GM18951 (cell line): ENCODE data around the gene ZNF765.
"Not testable (repeated sequence)": the region's sequence is repeated elsewhere in the genome, so short reads cannot be mapped to it uniquely, and the experiment has no call there.

Experiments used
- POLR2A ChIP-seq: IDR thresholded peaks from 4 replicates; pipeline ENCODE4 v1.6.1; 2011; ENCODE audit warnings: mild to moderate bottlenecking; ENCODE audit not compliant: insufficient read length, insufficient read depth; ENCODE audit errors: extremely low read depth
- in situ Hi-C: fragments of 300-500 bp; cut with MboI; formaldehyde crosslinking; loops from one replicate; pipeline ENCODE4 v1.12.0; 2022; ENCODE audit warnings: low sequenced_read_pairs, mixed read lengths, inconsistent platforms; ENCODE audit not compliant: unreplicated experiment

The ZNF765 gene

DNA sequence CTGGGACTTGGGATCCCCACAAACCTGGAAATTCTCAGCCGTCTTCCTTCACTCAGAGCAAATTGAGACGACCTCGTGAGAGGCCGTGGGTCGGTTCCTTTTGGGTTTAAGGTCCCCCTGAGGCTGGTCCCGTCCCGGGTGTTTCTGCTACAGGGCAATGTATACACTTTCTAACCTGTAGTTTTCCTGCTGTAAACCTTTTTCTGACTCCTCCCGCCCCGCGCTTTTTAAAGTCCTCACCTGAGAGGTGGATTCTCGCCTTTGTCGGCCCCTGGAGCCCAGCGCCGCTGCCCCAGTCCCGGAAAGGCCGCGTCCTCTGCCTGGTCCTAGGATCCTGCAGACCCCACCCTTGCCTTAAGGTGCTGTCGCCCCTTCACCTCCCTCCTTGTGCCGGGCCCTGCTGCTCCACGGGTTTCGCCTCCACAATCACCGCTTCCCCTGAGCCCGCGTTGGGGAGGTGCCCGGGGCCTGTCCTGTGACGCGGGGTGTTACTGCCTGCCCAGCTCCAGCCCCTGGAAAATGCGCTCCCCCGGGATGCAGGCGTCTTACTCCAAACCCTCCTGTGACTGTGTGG is 37.2 kb downstream of the ZNF765 start:
- TF ChIP-seq POLR2A = no peak
- in situ Hi-C loops = no loop called here

DNA sequence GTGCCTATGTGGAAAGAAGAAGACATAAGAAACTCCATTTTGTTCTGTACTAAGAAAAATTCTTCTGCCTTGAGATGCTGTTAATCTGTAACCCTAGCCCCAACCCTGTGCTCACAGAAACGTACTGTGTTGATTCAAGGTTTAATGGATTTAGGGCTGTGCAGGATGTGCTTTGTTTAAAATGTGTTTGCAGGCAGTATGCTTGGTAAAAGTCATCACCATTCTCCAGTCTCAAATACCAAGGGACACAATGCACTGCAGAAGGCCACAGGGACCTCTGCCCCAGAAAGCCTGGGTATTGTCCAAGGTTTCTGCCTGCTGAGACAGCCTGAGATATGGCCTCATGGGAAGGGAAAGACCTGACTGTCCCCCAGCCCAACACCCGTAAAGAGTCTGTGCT is 48.9 kb downstream of the ZNF765 start:
- in situ Hi-C loops = not testable (repeated sequence)

DNA sequence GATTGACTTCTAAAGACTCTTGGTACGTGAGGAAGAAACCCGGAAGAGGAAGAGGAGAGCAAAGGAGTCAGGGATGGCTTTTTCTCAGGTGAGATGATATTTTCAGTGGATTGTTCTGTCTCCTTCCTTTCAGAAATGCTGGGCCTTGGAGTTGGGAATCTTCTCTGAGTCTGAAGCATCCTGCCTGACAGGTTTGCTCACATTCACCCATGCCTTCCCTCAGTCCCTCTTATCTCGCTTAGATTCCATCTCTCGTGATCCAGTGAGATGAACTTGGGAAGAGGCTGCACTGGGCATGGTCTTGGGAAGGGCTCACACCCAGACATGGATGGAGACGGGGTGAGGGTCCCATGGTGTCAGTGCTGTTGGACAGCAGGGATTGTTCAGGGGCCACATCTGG is 52.2 kb downstream of the ZNF765 start:
- in situ Hi-C loops = not testable (repeated sequence)

DNA sequence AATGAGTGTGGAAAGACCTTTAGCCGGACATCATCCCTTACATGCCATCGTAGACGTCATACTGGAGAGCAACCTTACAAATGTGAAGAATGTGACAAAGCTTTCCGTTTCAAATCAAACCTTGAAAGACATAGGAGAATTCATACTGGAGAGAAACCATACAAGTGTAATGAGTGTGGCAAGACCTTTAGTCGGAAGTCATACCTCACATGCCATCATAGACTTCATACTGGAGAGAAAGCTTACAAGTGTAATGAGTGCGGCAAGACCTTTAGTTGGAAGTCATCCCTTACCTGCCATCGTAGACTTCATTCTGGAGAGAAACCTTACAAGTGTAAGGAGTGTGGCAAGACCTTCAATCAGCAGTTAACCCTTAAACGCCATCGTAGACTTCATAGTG is 60.9 kb downstream of the ZNF765 start:
- TF ChIP-seq POLR2A = no peak

DNA sequence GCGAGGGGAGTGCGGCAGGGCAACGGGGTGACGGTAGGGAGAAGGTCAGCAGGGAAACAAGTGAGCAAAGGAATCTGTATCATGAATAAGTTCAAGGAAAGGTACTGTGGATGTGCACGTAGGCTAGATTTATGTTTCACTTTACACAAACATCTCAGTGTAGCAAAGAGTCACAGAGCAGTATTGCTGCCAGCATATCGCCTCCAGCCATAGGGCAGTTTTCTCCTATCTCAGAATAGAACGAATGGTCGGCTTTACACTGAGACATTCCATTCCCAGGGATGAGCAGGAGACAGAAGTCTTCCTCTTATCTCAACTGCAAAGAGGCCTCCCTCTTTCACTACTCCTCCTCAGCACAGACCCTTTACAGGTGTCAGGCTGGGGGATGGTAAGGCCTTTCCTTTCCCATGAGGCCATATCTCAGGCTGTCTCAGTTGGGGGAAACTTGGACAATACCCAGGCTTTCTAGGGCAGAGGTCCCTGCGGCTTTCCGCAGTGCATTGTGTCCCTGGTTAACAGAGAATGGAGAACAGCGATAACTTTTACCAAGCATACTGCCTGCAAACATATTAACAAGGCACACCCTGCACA is 65.3 kb downstream of the ZNF765 start:
- in situ Hi-C loops = not testable (repeated sequence)

More for the DNA sequence above, 60.9 kb downstream of the ZNF765 start:
- in situ Hi-C loops = no loop called here

DNA sequence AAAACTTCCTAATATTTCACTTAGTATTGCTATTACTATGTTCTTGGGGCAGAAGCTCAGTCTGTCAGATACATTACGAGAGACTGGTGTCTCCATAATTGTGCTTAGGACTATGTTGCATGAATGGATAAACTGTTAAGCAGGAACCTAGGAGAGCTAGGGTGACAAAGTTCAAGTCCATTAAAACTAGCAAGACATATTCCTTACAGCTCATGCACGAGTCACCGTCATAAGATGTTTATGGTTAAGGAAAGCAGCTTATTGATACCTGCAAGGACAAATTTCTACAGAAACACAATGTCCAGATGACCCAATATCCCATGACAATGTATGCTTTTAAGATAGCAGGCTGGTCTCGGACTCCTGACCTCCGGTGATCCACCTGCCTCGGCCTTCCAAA is 66.9 kb downstream of the ZNF765 start:
- no peak for TF ChIP-seq POLR2A
- in situ Hi-C loops = no loop called here

DNA sequence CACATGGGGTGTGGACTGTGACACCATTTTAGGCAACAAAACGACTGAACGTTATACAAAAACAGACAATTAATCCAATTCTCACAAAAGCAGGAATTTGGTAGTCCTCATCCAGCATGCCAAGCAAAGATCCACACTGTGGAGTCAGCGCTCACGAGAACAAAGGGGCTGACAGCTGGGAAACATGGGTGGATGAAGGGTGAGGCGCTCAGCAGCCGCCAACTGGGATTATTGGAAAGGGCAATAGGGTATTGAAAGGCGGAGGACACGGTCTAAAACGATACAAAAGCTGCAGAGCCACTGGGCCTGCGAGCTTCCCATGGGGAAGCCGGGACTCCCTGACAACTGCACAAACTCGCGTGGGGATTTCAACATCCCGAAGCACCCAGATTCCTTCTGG is 67.9 kb downstream of the ZNF765 start:
- no peak for TF ChIP-seq POLR2A
- in situ Hi-C loops = no loop called here

DNA sequence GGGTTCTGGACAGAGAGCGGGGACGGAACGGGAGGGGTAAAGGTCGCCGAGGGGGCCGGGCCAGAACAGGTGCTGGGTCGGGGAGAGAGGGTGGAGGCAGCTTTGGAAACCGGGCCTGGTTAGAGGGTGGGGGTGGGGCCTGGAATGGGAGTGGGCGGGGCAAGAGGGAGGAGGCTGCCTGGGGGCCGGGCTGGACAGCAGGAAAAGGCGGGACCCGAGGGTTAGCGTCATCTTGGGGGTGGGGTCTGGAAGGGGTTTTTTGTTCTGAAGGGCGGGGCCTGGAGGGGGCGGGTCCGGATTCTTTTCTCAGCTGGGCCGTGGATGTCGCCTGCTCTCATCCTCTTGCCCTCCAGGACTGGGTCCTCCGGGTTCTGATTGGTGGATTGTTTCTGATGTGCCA is 68.3 kb downstream of the ZNF765 start:
- in situ Hi-C loops = no loop called here

DNA sequence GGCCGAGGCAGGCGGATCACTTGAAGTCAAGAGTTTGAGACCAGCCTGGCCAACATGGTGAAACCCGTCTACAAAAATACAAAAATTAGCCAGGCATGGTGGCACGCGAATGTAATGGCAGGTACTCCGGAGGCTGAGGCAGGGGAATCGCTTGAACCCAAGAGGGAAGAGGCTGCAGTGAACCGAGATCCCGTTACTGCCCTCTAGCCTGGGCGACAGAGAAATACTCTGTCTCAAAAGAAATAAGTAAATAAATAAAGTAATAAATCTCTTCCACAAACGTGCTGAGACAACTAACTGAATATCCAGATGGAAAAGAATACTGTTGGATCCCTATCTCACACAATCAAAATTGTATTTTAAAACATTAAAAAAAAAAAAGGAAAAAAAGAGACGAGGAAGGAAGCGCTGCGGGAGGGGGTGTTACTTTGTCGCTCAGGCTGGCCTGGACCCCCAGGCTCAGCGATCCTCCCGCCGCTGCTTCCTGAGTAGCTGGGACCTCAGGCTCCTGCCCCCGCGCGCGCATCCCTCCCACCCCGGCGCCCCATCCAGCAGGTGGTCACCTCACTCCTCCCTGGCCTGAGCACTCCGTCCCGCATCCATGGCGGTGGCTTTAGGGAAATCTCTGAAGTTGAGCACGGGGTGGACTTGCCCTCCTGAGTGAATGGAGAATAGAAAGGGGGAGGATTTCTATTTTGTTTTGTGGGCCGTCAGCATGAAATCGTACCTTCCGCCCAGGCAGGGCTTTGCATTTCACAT is 72.0 kb downstream of the ZNF765 start:
- in situ Hi-C loops = no loop called here
- no peak for TF ChIP-seq POLR2A

More for the DNA sequence above, 68.3 kb downstream of the ZNF765 start:
- no peak for TF ChIP-seq POLR2A

DNA sequence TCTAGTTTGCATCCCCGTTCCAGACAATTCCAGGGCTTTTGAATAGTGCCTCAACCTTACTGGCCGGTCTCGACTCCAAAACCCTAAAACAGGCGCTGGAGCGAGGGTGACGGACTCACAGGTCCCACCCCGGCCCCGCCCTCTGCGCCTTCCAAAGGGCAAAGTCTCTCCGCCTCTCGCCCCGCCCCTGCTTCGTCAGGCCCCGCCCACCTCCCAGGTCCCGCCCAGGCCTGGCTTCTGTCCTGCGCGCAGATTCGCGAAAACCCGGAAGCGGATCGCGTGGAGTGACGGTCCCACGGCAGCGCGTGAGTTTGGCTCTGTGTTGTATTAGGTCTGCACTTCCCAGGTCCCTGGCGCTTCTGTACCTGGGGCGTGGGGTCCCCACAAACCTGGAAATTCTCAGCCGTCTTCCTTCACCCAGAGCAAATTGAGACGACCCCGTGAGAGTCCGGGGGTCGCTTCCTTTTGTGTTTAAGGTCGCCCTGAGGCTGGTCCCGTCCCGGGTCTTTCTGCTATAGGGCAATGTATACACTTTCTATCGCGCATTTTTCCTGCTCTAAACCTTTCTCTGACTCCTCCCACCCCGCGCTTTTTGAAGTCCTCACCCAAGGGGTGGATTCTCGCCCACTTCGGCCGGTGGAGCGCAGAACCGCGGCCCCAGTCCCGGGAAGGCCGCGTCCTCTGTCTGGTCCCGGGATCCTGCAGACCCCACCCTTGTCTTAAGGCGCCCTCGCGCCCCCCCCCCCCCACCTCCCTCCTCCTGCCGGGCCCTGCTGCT is 72.7 kb downstream of the ZNF765 start, which contains the start of gene ZNF813:
ZNF813 (plus strand) TSS at position 249 of the 778 bp plus-strand sequence. CDS start 16,090 bp downstream, outside the sequence.
- TF ChIP-seq POLR2A = peak; percentile 75
- in situ Hi-C loops = no loop called here

DNA sequence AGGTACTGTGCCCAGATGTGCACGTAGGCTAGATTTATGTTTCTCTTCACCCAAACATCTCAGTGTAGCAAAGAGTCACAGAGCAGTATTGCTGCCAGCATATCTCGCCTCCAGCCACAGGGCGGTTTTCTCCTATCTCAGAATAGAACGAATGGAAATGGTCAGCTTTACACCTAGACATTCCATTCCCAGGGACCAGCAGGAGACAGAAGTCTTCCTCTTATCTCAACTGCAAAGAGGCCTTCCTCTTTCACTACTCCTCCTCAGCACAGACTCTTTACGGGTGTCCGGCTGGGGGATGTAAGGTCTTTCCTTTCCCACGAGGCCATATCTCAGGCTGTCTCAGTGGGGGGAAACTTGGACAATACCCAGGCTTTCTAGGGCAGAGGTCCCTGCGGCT is 73.7 kb downstream of the ZNF765 start:
- in situ Hi-C loops = not testable (repeated sequence)

DNA sequence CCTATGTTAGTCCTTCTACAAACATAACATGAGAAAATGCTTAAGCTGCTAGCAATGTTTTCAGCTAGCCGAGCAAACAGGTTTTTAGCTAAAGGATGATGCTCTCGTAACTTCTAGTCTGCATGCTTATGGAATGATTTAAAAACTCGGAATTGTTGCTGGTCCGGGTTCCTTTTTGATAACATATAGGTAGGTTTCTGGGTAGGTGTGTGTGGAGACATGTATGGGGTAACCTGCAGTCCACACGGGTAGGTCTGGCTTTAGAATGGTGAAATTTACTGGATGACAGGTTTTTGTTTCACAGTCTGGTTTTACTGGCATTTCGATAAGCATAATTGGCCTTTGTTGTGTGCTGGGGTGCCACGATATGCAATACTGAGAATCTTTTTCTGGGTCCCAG is 77.0 kb downstream of the ZNF765 start:
- no peak for TF ChIP-seq POLR2A
- in situ Hi-C loops = no loop called here

DNA sequence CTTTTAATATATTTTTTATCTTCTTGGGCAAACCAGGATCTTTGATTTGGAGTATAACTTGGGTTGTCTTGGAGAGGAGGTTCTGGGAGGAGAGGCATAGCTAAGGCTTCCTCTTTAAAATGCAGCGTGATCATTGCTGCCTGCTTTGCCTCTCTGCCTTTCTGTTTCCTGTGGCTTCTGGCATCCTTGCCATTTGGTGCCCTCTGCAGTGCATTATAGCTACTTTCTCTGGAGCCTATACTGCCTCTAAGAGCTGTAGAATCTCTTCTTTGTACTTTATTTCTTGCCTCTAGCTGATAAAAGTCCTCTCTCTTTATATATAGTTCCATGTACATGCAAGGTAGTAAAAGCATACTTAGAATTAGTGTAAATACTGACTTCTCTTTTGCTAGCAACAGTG is 79.9 kb downstream of the ZNF765 start:
- in situ Hi-C loops = not testable (repeated sequence)

DNA sequence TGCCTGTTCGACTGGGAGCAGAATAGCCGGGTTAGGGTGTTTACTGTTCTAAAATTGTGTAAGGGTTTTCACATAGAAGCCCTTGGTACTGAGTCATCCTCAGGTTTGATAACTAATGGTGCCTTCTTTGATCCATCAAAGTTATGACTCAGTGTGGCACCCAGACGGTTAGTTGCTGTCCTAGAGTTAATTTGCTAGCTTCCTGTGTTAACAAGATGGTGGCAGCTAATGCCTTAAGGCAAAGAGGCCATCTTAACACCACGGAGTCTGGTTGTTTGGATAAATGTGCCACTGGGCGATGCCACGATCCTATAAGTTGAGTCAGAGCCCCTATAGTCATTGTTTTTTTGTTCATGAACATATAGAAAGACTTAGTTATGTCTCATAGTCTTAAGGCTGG is 80.5 kb downstream of the ZNF765 start:
- in situ Hi-C loops = not testable (repeated sequence)
